A375 (cell line): ENCODE data around the gene DND1. TPM values are rescaled to one million over a fixed set of nuclear protein-coding genes. Genes with fewer than 3 reads are reported as not detected.

ENCODE experiments used
- small RNA-seq: library from RNA; depleted of rRNA; stranded (forward); fragments of <200 nt; gene quantifications from one replicate; pipeline ENCODE3, GENCODE V24; 2014
- total RNA-seq: library from RNA; depleted of rRNA; stranded (reverse); fragments of >200 nt; shearing (Covaris generic); gene quantifications from 2 replicates; pipeline ENCODE4 v1.2.3, GENCODE V29; 2014; rRNA removed

Gene DND1
- 1.2 and 2.6 TPM in 2 replicates for total RNA-seq

GRCh38 chr5:140673187-140673976 lies at the start of gene DND1:
Gene DND1 (minus strand): TSS chr5:140673576. CDS start chr5:140673542, 34 bp downstream.

GRCh38 chr5:140700177-140701144 lies 27.1 kb upstream of the DND1 start, which contains the start of gene ZMAT2:
Gene ZMAT2 (plus strand): TSS chr5:140700447. CDS start chr5:140700461, 14 bp downstream.

GRCh38 chr5:140690941-140691924 lies 17.9 kb upstream of the DND1 start, which contains the start of the genes HARS1 and HARS2:
Gene HARS1 (minus strand): TSS chr5:140691370. CDS start chr5:140691304, 66 bp downstream.
Gene HARS2 (plus strand): TSS chr5:140691455. CDS start chr5:140691649, 194 bp downstream.

GRCh38 chr5:140664359-140665119 lies 8.8 kb downstream of the DND1 start, which contains the start of gene WDR55:
Gene WDR55 (plus strand): TSS chr5:140664904. CDS start chr5:140664913, 9 bp downstream.

GRCh38 chr5:140639148-140639981 lies 34.0 kb downstream of the DND1 start, which contains the start of gene TMCO6:
Gene TMCO6 (plus strand): TSS chr5:140639451. CDS start chr5:140639528, 77 bp downstream.

GRCh38 chr5:140633021-140633471 lies 40.3 kb downstream of the DND1 start, which contains the start of gene CD14:
Gene CD14 (minus strand): TSS chr5:140633175. CDS start chr5:140633071, 104 bp downstream.

Small RNA genes lying within 50 kb of the gene (small RNA-seq; reads per million reads assigned to genes)
- gene VTRNA1-1 (13.1 reads per million, percentile 90 among the genes with 10 or more reads in this experiment), gene VTRNA1-2 (2.8 reads per million, percentile 79 among the genes with 10 or more reads in this experiment)

Other genes starting within 250 kb of the DND1 start
- gene EIF4EBP3, start 125.9 kb downstream of the DND1 start, total RNA-seq: 1.2 and 1.5 TPM in 2 replicates
- 75.4 and 81.9 TPM in 2 replicates for gene SRA1, start 116.1 kb downstream of the DND1 start, total RNA-seq
- gene APBB3, start 109.0 kb downstream of the DND1 start, total RNA-seq: 21.5 and 23.7 TPM in 2 replicates
- 19.0 and 19.4 TPM in 2 replicates for gene SLC35A4, start 108.7 kb downstream of the DND1 start, total RNA-seq
- gene CD14, start 40.4 kb downstream of the DND1 start, total RNA-seq: 0.30 and 0.66 TPM in 2 replicates
- 22.0 and 35.5 TPM in 2 replicates for gene TMCO6, start 34.1 kb downstream of the DND1 start, total RNA-seq
- gene NDUFA2, start 25.9 kb downstream of the DND1 start, total RNA-seq: 98.0 and 106 TPM in 2 replicates
- 156 and 166 TPM in 2 replicates for gene IK, start 25.7 kb downstream of the DND1 start, total RNA-seq
- gene WDR55, start 8.7 kb downstream of the DND1 start, total RNA-seq: 24.7 and 29.2 TPM in 2 replicates
- gene HARS1, start 17.8 kb upstream of the DND1 start, total RNA-seq: 181 and 182 TPM in 2 replicates
- gene HARS2, start 17.9 kb upstream of the DND1 start, total RNA-seq: 36.4 and 42.9 TPM in 2 replicates
- 54.2 and 64.0 TPM in 2 replicates for gene ZMAT2, start 26.9 kb upstream of the DND1 start, total RNA-seq
- gene PCDHA1, start 112.6 kb upstream of the DND1 start, total RNA-seq: 2.1 and 2.5 TPM in 2 replicates
- gene PCDHA2, start 121.3 kb upstream of the DND1 start, total RNA-seq: 0.96 and 1.3 TPM in 2 replicates
- gene PCDHA3, start 127.5 kb upstream of the DND1 start, total RNA-seq: 1.6 and 2.5 TPM in 2 replicates
- 2.4 and 3.2 TPM in 2 replicates for gene PCDHA4, start 133.5 kb upstream of the DND1 start, total RNA-seq
- gene PCDHA5, start 148.0 kb upstream of the DND1 start, total RNA-seq: 2.5 and 3.0 TPM in 2 replicates
- gene PCDHA6, start 154.4 kb upstream of the DND1 start, total RNA-seq: 11.5 TPM in 2 replicates
- gene PCDHA7, start 160.7 kb upstream of the DND1 start, total RNA-seq: 3.0 and 4.4 TPM in 2 replicates
- gene PCDHA8, start 167.6 kb upstream of the DND1 start, total RNA-seq: 0.37 and 0.53 TPM in 2 replicates
- gene PCDHA9, start 174.8 kb upstream of the DND1 start, total RNA-seq: 1.8 and 2.2 TPM in 2 replicates
- 1.5 and 1.8 TPM in 2 replicates for gene PCDHA10, start 182.3 kb upstream of the DND1 start, total RNA-seq
- gene PCDHA11, start 195.4 kb upstream of the DND1 start, total RNA-seq: 1.9 and 4.9 TPM in 2 replicates
- gene PCDHA12, start 201.7 kb upstream of the DND1 start, total RNA-seq: 2.8 and 3.7 TPM in 2 replicates
- gene PCDHA13, start 208.5 kb upstream of the DND1 start, total RNA-seq: 1.3 and 1.4 TPM in 2 replicates